Neural cell (in vitro differentiated cells): ENCODE results near the gene SNRPD3. TPM values are rescaled to one million over a fixed set of nuclear protein-coding genes. Genes with fewer than 3 reads are reported as not detected.

ENCODE experiments used
- H2AFZ ChIP-seq: fragments of 200-600, 300-800 bp; sonication (generic), shearing (Covaris generic); 2 replicates; pipeline ENCODE4 v1.6.0; 2014; ENCODE audit warnings: low read depth, mild to moderate bottlenecking, antibody characterized with exemption, low read length, moderate library complexity
- H3F3A ChIP-seq: fragments of 200-600 bp; shearing (Covaris generic); 2 replicates; pipeline ENCODE4 v1.6.1; 2016; ENCODE audit warnings: mild to moderate bottlenecking, moderate library complexity, mixed read lengths, antibody characterized with exemption, low read length; ENCODE audit not compliant: insufficient read depth, poor library complexity, severe bottlenecking
- H3K27ac ChIP-seq: fragments of 200-600, 300-800 bp; sonication (generic), shearing (Covaris generic); 2 replicates; pipeline ENCODE4 v1.5.1; 2014; ENCODE audit warnings: mild to moderate bottlenecking, low read length, moderate library complexity
- H3K27me3 ChIP-seq: fragments of 300-800, 200-600 bp; sonication (generic), shearing (Covaris generic); 2 replicates; pipeline ENCODE4 v1.6.0; 2014; ENCODE audit warnings: mild to moderate bottlenecking, low read depth, low read length, moderate library complexity; ENCODE audit not compliant: insufficient read depth
- H3K36me3 ChIP-seq: fragments of 300-800, 200-600 bp; sonication (generic), shearing (Covaris generic); 2 replicates; pipeline ENCODE4 v1.5.1; 2014; ENCODE audit warnings: mild to moderate bottlenecking, antibody characterized with exemption, low read length, moderate library complexity; ENCODE audit not compliant: insufficient read depth
- H3K4me2 ChIP-seq: fragments of 300-800, 200-600 bp; sonication (generic), shearing (Covaris generic); 2 replicates; pipeline ENCODE4 v1.6.0; 2014; ENCODE audit warnings: mild to moderate bottlenecking, low read length
- H3K4me3 ChIP-seq: fragments of 300-800, 200-600 bp; sonication (generic), shearing (Covaris generic); 2 replicates; pipeline ENCODE4 v1.5.1; 2014; ENCODE audit warnings: mild to moderate bottlenecking, low read length, moderate library complexity
- H3K79me2 ChIP-seq: fragments of 200-600 bp; shearing (Covaris generic); replicated peaks from 2 replicates; pipeline ENCODE4 v1.6.0; 2014; ENCODE audit warnings: mild to moderate bottlenecking, low read length, moderate library complexity; ENCODE audit not compliant: insufficient read depth
- H3K9ac ChIP-seq: fragments of 300-800, 200-600 bp; sonication (generic), shearing (Covaris generic); 2 replicates; pipeline ENCODE4 v1.6.1; 2016; ENCODE audit warnings: mild to moderate bottlenecking, low read length, mixed read lengths
- H3K9me2 ChIP-seq: fragments of 200-600 bp; shearing (Covaris generic); 2 replicates; pipeline ENCODE4 v1.6.1; 2016; ENCODE audit warnings: mild to moderate bottlenecking, low read length, mixed read lengths; ENCODE audit not compliant: insufficient read depth
- H3K9me3 ChIP-seq: fragments of 200-600, 300-800 bp; sonication (generic), shearing (Covaris generic); 2 replicates; pipeline ENCODE4 v1.6.1; 2016; ENCODE audit warnings: mild to moderate bottlenecking, mixed run types, low read length, moderate library complexity, mixed read lengths
- H4K20me1 ChIP-seq: fragments of 200-600 bp; shearing (Covaris generic); 2 replicates; pipeline ENCODE4 v1.6.1; 2016; ENCODE audit warnings: mild to moderate bottlenecking, mixed run types; ENCODE audit not compliant: insufficient read depth
- CTCF ChIP-seq: fragments of 450-650 bp; IDR thresholded peaks from 2 replicates; pipeline ENCODE4 v1.5.1; 2014; ENCODE audit warnings: antibody characterized with exemption, mild to moderate bottlenecking, moderate library complexity; ENCODE audit not compliant: poor library complexity, severe bottlenecking
- EP300 ChIP-seq: fragments of 450-650 bp; conservative IDR thresholded peaks from 2 replicates; pipeline ENCODE4 v1.6.1; 2014; ENCODE audit warnings: antibody characterized with exemption, mild to moderate bottlenecking, moderate library complexity; ENCODE audit not compliant: poor library complexity, severe bottlenecking
- EZH2 ChIP-seq: fragments of 200-600, 300-800 bp; shearing (Covaris generic), sonication (generic); IDR thresholded peaks from 2 replicates; pipeline ENCODE4 v1.6.1; 2014; ENCODE audit warnings: antibody characterized with exemption, low read length, borderline replicate concordance, mild to moderate bottlenecking; ENCODE audit not compliant: insufficient read depth, poor library complexity, severe bottlenecking
- MXI1 ChIP-seq: fragments of 450-650 bp; conservative IDR thresholded peaks from 2 replicates; pipeline ENCODE4 v1.6.1; 2014; ENCODE audit warnings: antibody characterized with exemption, mild to moderate bottlenecking; ENCODE audit not compliant: poor library complexity, severe bottlenecking
- POLR2AphosphoS5 ChIP-seq: IDR thresholded peaks from 2 replicates; pipeline ENCODE4 v1.6.1; 2012
- RAD21 ChIP-seq: fragments of 450-650 bp; conservative IDR thresholded peaks from 2 replicates; pipeline ENCODE4 v1.6.1; 2014; ENCODE audit warnings: antibody characterized with exemption, mild to moderate bottlenecking, moderate library complexity
- REST ChIP-seq: IDR thresholded peaks from 2 replicates; pipeline ENCODE4 v1.6.1; 2012; ENCODE audit warnings: borderline replicate concordance
- SMC3 ChIP-seq: fragments of 450-650 bp; conservative IDR thresholded peaks from 2 replicates; pipeline ENCODE4 v1.6.1; 2014; ENCODE audit warnings: antibody characterized with exemption, mild to moderate bottlenecking, moderate library complexity; ENCODE audit not compliant: poor library complexity
- TAF1 ChIP-seq: IDR thresholded peaks from 2 replicates; pipeline ENCODE4 v1.6.1; 2012; ENCODE audit warnings: low read depth
- polyA plus RNA-seq: library from polyadenylated mRNA; depleted of rRNA; stranded (reverse); fragments of >200 nt; gene quantifications from 2 replicates; pipeline ENCODE4 v1.2.3, GENCODE V29; 2014

SNRPD3 gene
- polyA plus RNA-seq, 1 donor from 2014 or later: 195 TPM

GRCh38 chr22:24588757-24589481 is 33.1 kb downstream of the SNRPD3 start:
- no peaks in the 10 kb centered on the region for H4K20me1 ChIP-seq

GRCh38 chr22:24589518-24590030 is 33.8 kb downstream of the SNRPD3 start:
- H3K9ac ChIP-seq: no peak overlapping the region

More at GRCh38 chr22:24588757-24589481, 33.1 kb downstream of the SNRPD3 start:
- Histone ChIP-seq H3K79me2 (no peaks in the 10 kb centered on the region), H3K9me2 (no peaks in the 10 kb centered on the region), H3K9ac (no peak overlapping the region), H3K4me3 (no peak overlapping the region), H3K9me3 (no peaks in the 10 kb centered on the region), H3K4me2 (no peak overlapping the region), H3K36me3 (no peaks in the 10 kb centered on the region), H3K27me3 (no peaks in the 10 kb centered on the region), H3K27ac (no peak overlapping the region), H2AFZ (no peak overlapping the region), H3F3A (no peaks in the 10 kb centered on the region)
- TF ChIP-seq RAD21: no peak
- TF ChIP-seq TAF1: no peak

More at GRCh38 chr22:24589518-24590030, 33.8 kb downstream of the SNRPD3 start:
- Histone ChIP-seq H3K4me3 (no peak overlapping the region), H3K9me2 (no peaks in the 10 kb centered on the region), H4K20me1 (no peaks in the 10 kb centered on the region), H3K27ac (no peak overlapping the region), H3K4me2 (no peak overlapping the region), H3K79me2 (no peaks in the 10 kb centered on the region), H3F3A (no peaks in the 10 kb centered on the region), H2AFZ (no peak overlapping the region), H3K27me3 (no peaks in the 10 kb centered on the region), H3K9me3 (no peaks in the 10 kb centered on the region), H3K36me3 (no peaks in the 10 kb centered on the region)
- TF ChIP-seq MXI1 (no peak), TAF1 (no peak), SMC3 (no peak), RAD21 (no peak), REST (no peak), EP300 (no peak), CTCF (no peak), POLR2AphosphoS5 (no peak), EZH2 (no peak)
